NCI-H446 treated with DMSO at 0.1 percent for 48 hours (cell line): Measurements from ENCODE around the gene SERAC1.

Experiments used
- DNase-seq: peaks from one replicate; lab custom pipeline; 2025; lab: John Stamatoyannopoulos, UW

Gene SERAC1

GRCh38 chr6:158078320-158078719 is 89.7 kb downstream of the SERAC1 start:
- no peak for DNase-seq

- no peak for DNase-seq
Measured at GRCh38 chr6:158077676-158078075, 90.4 kb downstream of the SERAC1 start.

GRCh38 chr6:158076548-158076947 is 91.5 kb downstream of the SERAC1 start:
- DNase-seq: no peak

GRCh38 chr6:158073776-158074175 is 94.3 kb downstream of the SERAC1 start:
- DNase-seq: no peak

GRCh38 chr6:158072083-158072721 is 95.9 kb downstream of the SERAC1 start:
- DNase-seq: peak; percentile 21

GRCh38 chr6:158071121-158072082 is 96.7 kb downstream of the SERAC1 start:
- DNase-seq: no peak

GRCh38 chr6:158070513-158070912 is 97.5 kb downstream of the SERAC1 start:
- no peak for DNase-seq

GRCh38 chr6:158069800-158070195 is 98.3 kb downstream of the SERAC1 start:
- no peak for DNase-seq

GRCh38 chr6:158068893-158069799 is 98.9 kb downstream of the SERAC1 start:
- DNase-seq: no peak

- DNase-seq: no peak
Measured at GRCh38 chr6:158068156-158068892, 99.7 kb downstream of the SERAC1 start.

GRCh38 chr6:158067436-158068015 is 100.5 kb downstream of the SERAC1 start:
- DNase-seq: no peak

- no peak for DNase-seq
Measured at GRCh38 chr6:158066136-158066781, 101.8 kb downstream of the SERAC1 start.

GRCh38 chr6:158064725-158065251 is 103.3 kb downstream of the SERAC1 start:
- DNase-seq: no peak

- DNase-seq: no peak
Measured at GRCh38 chr6:158063736-158064135, 104.3 kb downstream of the SERAC1 start.

GRCh38 chr6:158061709-158062461 is 106.2 kb downstream of the SERAC1 start:
- DNase-seq: no peak

GRCh38 chr6:158061361-158061708 is 106.7 kb downstream of the SERAC1 start:
- no peak for DNase-seq

- peak; percentile 77 for DNase-seq
Measured at GRCh38 chr6:158060455-158061360, 107.4 kb downstream of the SERAC1 start.
